Hepatocyte (in vitro differentiated cells): ENCODE data around the gene FIBCD1.

Experiments
- EZH2 ChIP-seq: fragments of 200-600 bp; sonication (generic); IDR thresholded peaks from 2 replicates; pipeline ENCODE4 v1.6.1; 2016; ENCODE audit warnings: antibody characterized with exemption, mild to moderate bottlenecking, borderline replicate concordance
- EZH2phosphoT487 ChIP-seq: fragments of 200-600 bp; sonication (generic); IDR thresholded peaks from one replicate; pipeline ENCODE4 v1.6.1; 2018; ENCODE audit warnings: antibody characterized with exemption, mild to moderate bottlenecking, low read depth, moderate library complexity; ENCODE audit not compliant: unreplicated experiment, severe bottlenecking
- TF ChIP-seq, protein P1 (sequence below): fragments of 200-600 bp; sonication (generic); IDR thresholded peaks from 2 replicates; pipeline ENCODE4 v1.5.1; 2016; ENCODE audit warnings: antibody characterized with exemption, mild to moderate bottlenecking; ENCODE audit not compliant: poor library complexity

DNA sequence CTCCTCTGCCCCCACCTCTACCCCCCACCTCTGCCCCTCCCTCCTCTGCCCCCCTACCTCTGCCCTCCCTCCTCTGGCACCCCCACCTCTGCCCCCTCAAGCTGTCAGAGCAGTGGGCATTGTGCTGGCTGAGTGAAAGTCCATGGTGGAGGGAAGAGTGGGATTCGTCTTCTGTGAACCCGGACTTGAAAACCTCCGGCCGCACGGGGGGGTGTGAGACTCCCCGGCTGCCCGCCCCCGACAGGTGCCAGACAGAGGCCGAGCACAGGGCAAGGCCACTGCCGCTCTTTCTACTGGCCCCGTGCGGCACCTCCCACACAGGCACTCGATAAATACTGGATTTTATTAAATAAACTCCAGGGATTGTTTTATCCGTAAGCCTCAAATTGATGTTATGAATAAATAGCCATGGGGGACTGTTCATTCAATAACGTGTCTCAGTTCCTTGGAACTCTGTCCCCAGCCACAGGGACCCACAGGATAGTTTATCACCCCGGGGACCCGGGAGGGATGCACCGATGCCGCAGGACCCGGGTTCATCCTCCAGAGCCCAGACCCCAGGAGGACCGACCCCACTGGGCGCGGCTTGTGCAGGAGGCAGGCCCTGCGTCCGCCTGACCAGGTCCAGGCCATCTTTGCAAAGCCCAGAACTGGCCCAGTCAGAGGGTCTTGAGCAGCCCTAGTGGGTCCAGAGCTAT is 39.8 kb downstream of the FIBCD1 start:
- TF ChIP-seq, protein P1, sequence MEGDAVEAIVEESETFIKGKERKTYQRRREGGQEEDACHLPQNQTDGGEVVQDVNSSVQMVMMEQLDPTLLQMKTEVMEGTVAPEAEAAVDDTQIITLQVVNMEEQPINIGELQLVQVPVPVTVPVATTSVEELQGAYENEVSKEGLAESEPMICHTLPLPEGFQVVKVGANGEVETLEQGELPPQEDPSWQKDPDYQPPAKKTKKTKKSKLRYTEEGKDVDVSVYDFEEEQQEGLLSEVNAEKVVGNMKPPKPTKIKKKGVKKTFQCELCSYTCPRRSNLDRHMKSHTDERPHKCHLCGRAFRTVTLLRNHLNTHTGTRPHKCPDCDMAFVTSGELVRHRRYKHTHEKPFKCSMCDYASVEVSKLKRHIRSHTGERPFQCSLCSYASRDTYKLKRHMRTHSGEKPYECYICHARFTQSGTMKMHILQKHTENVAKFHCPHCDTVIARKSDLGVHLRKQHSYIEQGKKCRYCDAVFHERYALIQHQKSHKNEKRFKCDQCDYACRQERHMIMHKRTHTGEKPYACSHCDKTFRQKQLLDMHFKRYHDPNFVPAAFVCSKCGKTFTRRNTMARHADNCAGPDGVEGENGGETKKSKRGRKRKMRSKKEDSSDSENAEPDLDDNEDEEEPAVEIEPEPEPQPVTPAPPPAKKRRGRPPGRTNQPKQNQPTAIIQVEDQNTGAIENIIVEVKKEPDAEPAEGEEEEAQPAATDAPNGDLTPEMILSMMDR: no peak
- no peak for TF ChIP-seq EZH2
- TF ChIP-seq EZH2phosphoT487: no peak
